Prostate gland (tissue), 2 donors: ENCODE results near the gene MBD2. TPM values are rescaled to one million over a fixed set of nuclear protein-coding genes. Genes with fewer than 3 reads are reported as not detected.

Experiments
- DNase-seq: peaks from one replicate; pipeline ENCODE4 v3.0.0-alpha.2; 2019; ENCODE audit warnings: low spot score
- H3K27ac ChIP-seq, 2 donors: fragments of 200-600 bp; sonication (generic); 2 replicates each; pipeline ENCODE4 v1.5.1; 2017 to 2019
- H3K27me3 ChIP-seq: fragments of 200-600 bp; sonication (generic); replicated peaks from 2 replicates; pipeline ENCODE4 v1.5.1; 2019; ENCODE audit not compliant: insufficient read depth
- H3K36me3 ChIP-seq, 2 donors: fragments of 200-600 bp; sonication (generic); 1 replicate in 1 of 2; 2 replicates in 1 of 2; pipeline versions ENCODE4 v1.5.1 to v1.8.1; 2017 to 2019
- H3K4me1 ChIP-seq: fragments of 200-600 bp; sonication (generic); replicated peaks from 2 replicates; pipeline ENCODE4 v1.5.1; 2019
- H3K4me3 ChIP-seq, 2 donors: fragments of 200-600 bp; sonication (generic); 2 replicates each; pipeline ENCODE4 v1.5.1; 2017 to 2019
- H3K9me3 ChIP-seq: fragments of 200-600 bp; sonication (generic); 2 replicates; pipeline ENCODE4 v1.5.1; 2017
- CTCF ChIP-seq, 4 experiments: fragments of 200-600 bp in 2 of 4; fragments of 450-650 bp in 2 of 4; sonication (generic) in 2 of 4; IDR thresholded peaks; 1 replicate in 3 of 4; 2 replicates in 1 of 4; pipeline ENCODE4 v1.5.1; 2016 to 2019; ENCODE audit warnings: antibody characterized with exemption in 4 of 4, mild to moderate bottlenecking in 2 of 4, moderate library complexity in 2 of 4
- POLR2A ChIP-seq: fragments of 450-650 bp; IDR thresholded peaks from one replicate; pipeline ENCODE4 v1.6.1; 2016; ENCODE audit warnings: antibody characterized with exemption, mild to moderate bottlenecking
- POLR2AphosphoS5 ChIP-seq: sonication (generic); formaldehyde crosslinking; IDR thresholded peaks from one replicate; pipeline ENCODE4 v1.6.1; 2017; ENCODE audit warnings: antibody characterized with exemption
- WGBS: methylation state at CpG from one replicate; pipeline ENCODE4 v1.1.5; 2018; 5-methylcytosine and 5-hydroxymethylcytosine counted together
- intact Hi-C: fragments of 100-400 bp; cut with DNase I; formaldehyde crosslinking; loops from one replicate; pipeline ENCODE4 v1.14.2; 2022
- total RNA-seq, 2 donors: library from RNA; depleted of rRNA; stranded (reverse); fragments of >200 nt; gene quantifications; one replicate each; pipeline ENCODE4 v1.1.0, GENCODE V29; 2016

Gene MBD2
- total RNA-seq, 2 donors from 2014 or later: 33.3 to 50.3 TPM

DNA sequence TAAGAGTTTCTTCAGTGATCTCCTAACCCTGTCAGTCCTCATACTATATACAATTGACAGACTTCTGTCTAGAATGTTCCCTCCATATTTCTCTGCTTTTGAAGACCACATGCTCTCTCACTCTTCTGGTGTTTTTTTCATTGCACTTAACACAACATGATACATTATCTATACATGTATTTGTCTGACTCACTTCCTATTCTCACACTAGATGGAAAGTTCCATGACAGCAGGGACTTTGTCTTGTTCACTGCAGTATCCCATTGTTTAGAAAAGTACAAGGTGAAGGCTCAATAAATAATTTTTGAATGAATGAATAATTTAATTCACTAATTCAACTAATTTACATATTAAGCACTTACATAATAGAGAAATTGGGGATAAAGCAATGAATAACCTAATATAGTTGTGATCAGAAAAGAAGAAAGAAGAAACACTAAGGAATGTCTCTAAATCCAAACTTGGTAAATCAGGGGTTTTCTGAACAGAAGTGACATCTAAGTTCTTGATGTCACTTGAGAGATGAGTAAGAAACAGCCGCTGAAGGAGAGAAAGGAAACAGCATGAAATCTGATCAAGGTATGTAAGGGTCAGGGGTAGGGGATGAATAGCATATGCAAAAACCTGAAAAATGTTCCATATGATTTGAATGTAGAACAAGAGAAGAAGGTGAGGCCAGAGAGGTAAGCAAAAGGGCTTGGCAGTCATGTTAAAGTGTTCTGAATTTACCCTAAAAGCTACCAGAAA is 42.4 kb downstream of the MBD2 start:
- no peak for DNase-seq
- Histone ChIP-seq H3K27ac (no peak overlapping the region), H3K27me3 (no peaks in the 10 kb centered on the region), H3K9me3 (no peaks in the 10 kb centered on the region), H3K4me1 (no peaks in the 10 kb centered on the region), H3K36me3 (peaks cover 0 to 7% of the 10 kb centered on the region in 2 donors), H3K4me3 (no peak overlapping the region)
- TF ChIP-seq POLR2AphosphoS5 (no peak), POLR2A (no peak), CTCF (IDR thresholded peaks at IDR 0.05) (no peak)
- intact Hi-C loops: no loop called here
- WGBS: 95% methylated on average over 1 of the region's 1 CpG

GRCh38 chr18:54173980-54174630 is 50.4 kb downstream of the MBD2 start:
- no peak for TF ChIP-seq CTCF (IDR thresholded peaks at IDR 0.05)
- TF ChIP-seq POLR2AphosphoS5: no peak
- Histone ChIP-seq H3K27ac (no peak overlapping the region), H3K9me3 (no peaks in the 10 kb centered on the region), H3K4me3 (no peak overlapping the region), H3K4me1 (no peaks in the 10 kb centered on the region), H3K27me3 (no peaks in the 10 kb centered on the region), H3K36me3 (no peaks in the 10 kb centered on the region)
- 72% methylated on average over 1 of the region's 1 CpG for WGBS
- DNase-seq: no peak
- intact Hi-C loops: no loop called here

DNA sequence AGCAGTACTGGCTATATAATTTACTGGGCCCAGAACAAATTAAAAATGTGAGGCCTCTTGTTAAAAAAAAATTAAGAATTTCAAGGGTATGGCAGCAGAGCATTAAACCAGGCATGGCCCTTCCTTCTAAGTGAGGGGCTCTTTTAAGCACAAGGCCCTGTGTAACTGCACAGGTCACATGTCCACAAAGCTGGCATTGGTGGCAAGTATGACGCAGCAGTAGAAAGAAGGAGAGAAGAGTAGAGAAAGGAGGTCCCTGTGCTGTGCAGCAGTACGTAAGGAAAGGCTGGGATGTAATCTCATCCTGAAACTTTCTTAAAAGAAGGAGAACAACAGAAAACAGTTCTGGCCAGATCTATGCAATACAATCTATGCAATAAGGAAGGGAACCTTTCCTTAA is 51.2 kb downstream of the MBD2 start:
- no peak for DNase-seq
- TF ChIP-seq POLR2AphosphoS5 (no peak), CTCF (IDR thresholded peaks at IDR 0.05) (no peak), POLR2A (no peak)
- intact Hi-C loops: no loop called here
- Histone ChIP-seq H3K4me3 (no peak overlapping the region), H3K27me3 (no peaks in the 10 kb centered on the region), H3K9me3 (no peaks in the 10 kb centered on the region), H3K36me3 (no peaks in the 10 kb centered on the region), H3K27ac (no peak overlapping the region), H3K4me1 (no peaks in the 10 kb centered on the region)
- WGBS: 93% methylated on average over 2 of the region's 2 CpGs

- intact Hi-C loops: no loop called here
- no peaks in the 10 kb centered on the region for H3K36me3 ChIP-seq
- WGBS: 84% methylated on average over 4 of the region's 4 CpGs
- no peaks in the 10 kb centered on the region for H3K9me3 ChIP-seq
- DNase-seq: no peak
- no peak overlapping the region for H3K4me3 ChIP-seq
- H3K27ac ChIP-seq: no peak overlapping the region
- no peak for TF ChIP-seq POLR2A
- no peak for TF ChIP-seq CTCF (IDR thresholded peaks at IDR 0.05)
- no peak for TF ChIP-seq POLR2AphosphoS5
- no peaks in the 10 kb centered on the region for H3K4me1 ChIP-seq
- no peaks in the 10 kb centered on the region for H3K27me3 ChIP-seq
These were observed 54.8 kb downstream of the MBD2 start for GRCh38 chr18:54169431-54170403.
